GM19455 (cell line): ENCODE measurements around the gene FNIP1.
"Not testable (repeated sequence)": the region's sequence is repeated elsewhere in the genome, so short reads cannot be mapped to it uniquely, and the experiment has no call there.

ENCODE experiments used
- ATAC-seq: cut with Tn5 transposase; IDR thresholded peaks from one replicate; pipeline ENCODE4 v1.9.1; 2021; ENCODE audit not compliant: unreplicated experiment

Gene FNIP1

GRCh38 chr5:131796793-131797693, at the start of gene FNIP1:
Gene FNIP1 (minus strand): TSS chr5:131797017. CDS start chr5:131796921, 96 bp downstream.
- peak; percentile 94 for ATAC-seq

GRCh38 chr5:131846536-131846935, 49.7 kb upstream of the FNIP1 start:
- ATAC-seq: no peak

GRCh38 chr5:131845828-131846227, 49.0 kb upstream of the FNIP1 start:
- ATAC-seq: no peak

- ATAC-seq: not testable (repeated sequence)
These were observed 46.2 kb upstream of the FNIP1 start for GRCh38 chr5:131842971-131843370.

- not testable (repeated sequence) for ATAC-seq
These were observed 35.9 kb upstream of the FNIP1 start for GRCh38 chr5:131832702-131833101.

- no peak for ATAC-seq
These were observed 28.7 kb upstream of the FNIP1 start for GRCh38 chr5:131825404-131826013.

GRCh38 chr5:131824631-131825030, 27.8 kb upstream of the FNIP1 start:
- ATAC-seq: no peak

GRCh38 chr5:131821221-131821620, 24.4 kb upstream of the FNIP1 start:
- no peak for ATAC-seq

- ATAC-seq: no peak
These were observed 21.3 kb upstream of the FNIP1 start for GRCh38 chr5:131818001-131818724.

- no peak for ATAC-seq
These were observed 18.2 kb upstream of the FNIP1 start for GRCh38 chr5:131814990-131815389.

- ATAC-seq: no peak
These were observed 15.7 kb upstream of the FNIP1 start for GRCh38 chr5:131812371-131813160.

- ATAC-seq: peak; percentile 66
These were observed 13.9 kb upstream of the FNIP1 start for GRCh38 chr5:131810510-131811249.

GRCh38 chr5:131795879-131796792, 681 bp downstream of the FNIP1 start:
- ATAC-seq: peak; percentile 19

- ATAC-seq: no peak
These were observed 1.6 kb downstream of the FNIP1 start for GRCh38 chr5:131795228-131795627.

GRCh38 chr5:131794586-131794985, 2.2 kb downstream of the FNIP1 start:
- ATAC-seq: no peak

- no peak for ATAC-seq
These were observed 3.9 kb downstream of the FNIP1 start for GRCh38 chr5:131792896-131793295.

- no peak for ATAC-seq
These were observed 5.0 kb downstream of the FNIP1 start for GRCh38 chr5:131791866-131792265.

GRCh38 chr5:131790550-131790949, 6.3 kb downstream of the FNIP1 start:
- no peak for ATAC-seq

- ATAC-seq: no peak
These were observed 7.1 kb downstream of the FNIP1 start for GRCh38 chr5:131789765-131790164.
